ENCODE measurements around the gene NXPE4.
"Not testable (repeated sequence)": the region's sequence is repeated elsewhere in the genome, so short reads cannot be mapped to it uniquely, and the experiment has no call there.

Gene NXPE4

DNA sequence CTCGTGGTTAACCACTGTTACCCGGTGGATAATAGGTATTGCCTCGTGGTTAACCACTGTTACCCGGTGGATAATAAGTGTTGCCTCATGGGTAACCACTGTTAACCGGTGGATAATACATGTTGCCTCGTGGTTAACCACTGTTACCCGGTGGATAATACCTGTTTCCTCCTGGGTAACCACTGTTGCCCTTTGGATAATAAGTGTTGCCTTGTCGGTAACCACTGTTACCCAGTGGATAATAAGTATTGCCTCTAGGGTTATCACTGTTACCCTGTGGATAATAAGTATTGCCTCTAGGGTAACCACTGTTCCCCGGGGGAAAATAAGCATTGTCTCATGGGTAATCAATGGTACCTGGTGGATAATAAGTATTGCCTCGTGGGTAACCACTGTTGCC is 15.0 kb upstream of the NXPE4 start:
- DNase-seq (ENCODE audit: low read depth) = no peak

- DNase-seq (ENCODE audit: low read depth) = no peak
Observed at GRCh38 chr11:114609429-114609828, 13.8 kb upstream of the NXPE4 start.

DNA sequence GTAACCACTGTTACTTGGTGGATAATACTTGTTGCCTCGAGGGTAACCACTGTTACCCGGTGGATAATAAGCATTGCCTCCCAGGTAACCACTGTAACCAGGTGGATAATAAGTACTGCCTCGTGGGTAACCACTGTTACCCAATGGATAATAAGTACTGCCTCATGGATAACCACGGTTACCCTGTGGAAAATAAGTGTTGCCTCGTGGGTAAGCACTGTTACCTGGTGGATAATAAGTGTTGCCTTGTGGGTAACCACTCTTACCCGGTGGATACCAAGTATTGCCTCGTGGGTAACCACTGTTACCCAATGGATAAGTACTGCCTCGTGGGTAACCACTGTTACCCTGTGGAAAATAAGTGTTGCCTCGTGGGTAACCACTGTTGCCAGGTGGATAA is 13.0 kb upstream of the NXPE4 start:
- DNase-seq (ENCODE audit: low read depth) = not testable (repeated sequence)

DNA sequence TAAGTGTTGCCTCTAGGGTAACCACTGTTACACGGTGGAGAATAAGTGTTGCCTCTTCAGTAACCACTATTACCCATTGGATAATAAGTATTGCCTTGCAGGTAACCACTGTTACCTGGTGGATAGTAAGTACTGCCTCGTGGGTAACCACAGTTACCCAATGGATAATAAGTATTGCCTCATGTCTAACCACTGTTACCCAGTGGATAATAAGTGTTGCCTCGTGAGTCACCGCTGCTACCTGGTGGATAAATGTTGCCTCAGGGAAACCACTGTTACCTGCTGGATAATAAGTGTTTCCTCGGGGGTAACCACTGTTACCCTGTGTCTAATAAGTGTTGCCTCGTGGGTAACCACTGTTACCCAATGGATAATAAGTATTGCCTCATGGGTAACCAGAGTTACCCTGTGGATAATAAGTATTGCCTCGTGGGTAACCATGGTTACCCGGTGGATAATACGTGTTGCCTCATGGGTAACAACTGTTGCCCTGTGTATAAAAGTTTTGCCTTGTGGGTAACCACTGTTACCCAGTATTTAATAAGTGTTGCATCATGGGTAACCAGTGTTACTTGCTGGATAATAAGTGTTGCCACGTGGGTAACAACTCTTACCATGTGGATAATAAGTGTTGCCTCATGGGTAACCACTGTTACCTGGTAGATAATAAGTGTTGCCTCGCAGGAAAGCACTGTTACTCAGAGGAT is 12.3 kb upstream of the NXPE4 start:
- DNase-seq (ENCODE audit: low read depth) = no peak

- not testable (repeated sequence) for DNase-seq (ENCODE audit: low read depth)
Observed at GRCh38 chr11:114606802-114607075, 11.2 kb upstream of the NXPE4 start.

- DNase-seq (ENCODE audit: low read depth) = no peak
Observed at GRCh38 chr11:114606003-114606801, 10.6 kb upstream of the NXPE4 start.

DNA sequence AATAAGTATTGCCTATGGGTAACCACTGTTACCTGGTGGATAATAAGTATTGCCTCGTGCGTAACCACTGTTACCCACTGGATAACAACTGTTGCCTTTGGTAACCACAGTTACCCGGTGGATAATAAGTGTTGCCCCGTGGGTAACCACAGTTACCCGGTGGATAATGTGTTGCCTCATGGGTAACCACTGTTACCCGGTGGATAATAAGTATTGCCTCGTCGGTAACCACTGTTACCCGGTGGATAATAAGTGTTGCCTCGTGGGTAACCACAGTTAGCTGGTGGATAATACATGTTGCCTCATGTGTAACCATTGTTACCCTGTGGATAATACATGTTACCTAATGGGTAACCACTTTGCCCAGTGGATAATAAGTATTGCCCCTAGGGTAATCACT is 9.8 kb upstream of the NXPE4 start:
- no peak for DNase-seq (ENCODE audit: low read depth)

- no peak for DNase-seq (ENCODE audit: low read depth)
Observed at GRCh38 chr11:114604886-114605285, 9.3 kb upstream of the NXPE4 start.

DNA sequence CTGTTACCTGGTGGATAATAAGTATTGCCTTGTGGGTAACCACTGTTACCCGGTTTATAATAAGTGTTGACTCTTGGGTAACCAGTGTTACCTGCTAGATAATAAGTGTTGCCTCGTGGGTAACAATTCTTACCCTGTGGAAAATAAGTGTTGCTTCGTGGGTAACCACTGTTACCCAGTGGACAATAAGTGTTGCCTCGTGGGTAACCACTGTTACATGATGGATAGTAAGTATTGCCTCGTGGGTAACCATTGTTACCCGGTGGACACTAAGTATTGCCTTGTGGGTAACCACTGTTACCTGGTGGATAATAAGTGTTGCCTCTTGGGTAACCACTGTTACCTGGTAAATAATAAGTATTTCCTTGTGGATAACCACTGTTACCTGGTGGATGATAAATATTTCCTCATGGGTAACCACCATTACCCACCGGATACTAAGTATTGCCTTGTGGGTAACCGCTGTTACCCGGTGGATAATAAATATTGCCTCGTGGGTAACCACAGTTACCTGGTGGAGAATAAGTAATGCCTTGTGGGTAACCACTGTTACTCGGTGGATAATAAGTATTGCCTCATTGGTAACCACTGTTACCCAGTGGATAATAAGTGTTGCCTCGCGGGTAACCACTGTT is 8.7 kb upstream of the NXPE4 start:
- DNase-seq (ENCODE audit: low read depth) = no peak

DNA sequence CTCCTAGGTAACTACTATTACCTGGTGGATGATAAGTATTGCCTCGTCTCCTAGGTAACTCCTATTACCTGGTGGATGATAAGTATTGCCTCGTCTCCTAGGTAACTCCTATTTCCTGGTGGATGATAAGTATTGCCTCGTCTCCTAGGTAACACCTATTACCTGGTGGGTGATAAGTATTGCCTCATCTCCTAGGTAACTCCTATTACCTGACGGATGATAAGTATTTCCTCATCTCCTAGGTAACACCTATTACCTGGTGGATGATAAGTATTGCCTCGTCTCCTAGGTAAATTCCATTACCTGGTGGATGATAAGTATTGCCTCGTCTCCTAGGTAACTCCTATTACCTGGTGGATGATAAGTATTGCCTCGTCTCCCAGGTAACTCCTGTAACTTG is 7.6 kb upstream of the NXPE4 start:
- DNase-seq (ENCODE audit: low read depth) = not testable (repeated sequence)

GRCh38 chr11:114598461-114598860 is 2.9 kb upstream of the NXPE4 start:
- DNase-seq (ENCODE audit: low read depth) = no peak

DNA sequence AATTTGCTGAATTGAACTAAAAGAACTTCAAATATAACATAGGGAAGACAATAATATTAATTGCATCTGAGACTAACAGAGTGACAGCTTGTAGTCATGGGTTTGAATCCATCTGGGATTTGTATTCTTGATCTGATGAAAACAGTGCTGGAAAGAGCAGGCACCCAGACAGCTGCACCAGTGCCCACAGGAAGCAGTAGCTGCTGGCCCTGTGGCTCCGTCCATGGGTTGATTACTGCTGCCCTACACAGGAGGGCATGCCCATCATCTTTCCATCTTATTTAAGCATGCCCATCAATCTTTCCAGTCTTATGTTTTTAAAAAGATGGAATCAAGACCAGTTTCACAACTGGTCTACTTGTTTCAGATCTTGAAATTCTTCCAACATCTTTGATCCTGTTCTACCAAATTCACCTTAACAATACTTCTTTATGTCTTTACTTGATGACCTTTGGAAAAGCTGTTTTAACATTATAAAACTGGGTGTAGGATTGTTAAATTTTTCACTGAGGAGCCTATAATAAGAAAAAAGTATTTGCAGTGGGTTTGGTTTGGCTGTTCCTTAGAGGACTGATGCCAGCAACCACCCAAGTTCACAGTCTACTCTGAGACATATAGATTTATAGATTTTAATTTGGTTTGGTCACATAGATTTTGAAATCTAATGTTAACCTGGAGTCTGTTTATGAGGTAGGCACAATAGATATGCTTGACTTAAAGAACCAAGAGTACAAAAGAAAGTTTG is 761 bp upstream of the NXPE4 start:
- no peak for DNase-seq (ENCODE audit: low read depth)

DNA sequence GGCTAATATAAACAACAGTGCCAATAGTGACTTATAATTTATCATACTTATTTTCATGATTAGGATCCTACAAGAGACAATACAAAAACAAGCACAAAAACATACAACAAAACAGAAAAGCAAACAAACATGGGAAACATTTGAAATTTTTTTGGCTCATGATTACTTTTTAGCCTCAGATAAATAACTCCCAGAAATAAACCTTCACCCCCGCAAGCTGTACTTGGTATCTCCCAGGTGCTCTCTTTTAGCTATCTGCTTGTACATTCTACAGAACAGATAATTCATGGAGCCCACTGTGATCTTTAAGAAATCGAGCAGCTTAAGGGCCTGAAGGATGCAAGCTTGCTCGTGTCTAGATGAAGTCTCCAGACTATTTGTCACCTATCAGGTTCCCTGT is 883 bp downstream of the NXPE4 start:
- DNase-seq (ENCODE audit: low read depth) = no peak

DNA sequence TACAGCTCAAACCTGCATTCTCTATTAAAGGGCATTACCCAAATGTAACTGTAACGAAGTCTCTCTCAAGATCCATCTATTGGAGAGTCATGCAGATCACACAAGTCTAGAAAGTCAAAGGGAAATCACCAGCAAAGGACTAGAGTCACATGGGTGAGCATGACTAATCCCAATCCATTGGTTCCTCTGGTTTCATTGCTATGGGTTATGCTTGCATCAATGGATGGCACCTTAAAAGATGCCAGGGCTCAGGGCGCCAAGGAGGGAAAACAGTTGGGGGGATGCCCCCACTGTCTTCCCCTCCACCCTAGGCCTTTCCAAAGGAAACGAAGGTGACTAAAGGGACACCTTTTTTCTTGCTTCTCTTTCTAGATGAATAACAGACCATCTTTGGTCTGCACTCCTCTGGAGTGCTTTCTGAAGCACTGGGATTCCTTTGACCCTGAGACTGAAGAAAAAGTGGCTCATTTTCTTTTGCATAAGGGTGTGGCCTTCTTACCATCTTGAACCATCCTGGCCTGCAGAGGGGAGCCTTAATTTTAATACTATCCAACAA is 8.1 kb downstream of the NXPE4 start:
- no peak for DNase-seq (ENCODE audit: low read depth)

- no peak for DNase-seq (ENCODE audit: low read depth)
Observed at GRCh38 chr11:114586797-114587196, 8.8 kb downstream of the NXPE4 start.

GRCh38 chr11:114571712-114572111 is 23.9 kb downstream of the NXPE4 start:
- no peak for DNase-seq (ENCODE audit: low read depth)

GRCh38 chr11:114569801-114570200 is 25.8 kb downstream of the NXPE4 start:
- DNase-seq (ENCODE audit: low read depth) = no peak

DNA sequence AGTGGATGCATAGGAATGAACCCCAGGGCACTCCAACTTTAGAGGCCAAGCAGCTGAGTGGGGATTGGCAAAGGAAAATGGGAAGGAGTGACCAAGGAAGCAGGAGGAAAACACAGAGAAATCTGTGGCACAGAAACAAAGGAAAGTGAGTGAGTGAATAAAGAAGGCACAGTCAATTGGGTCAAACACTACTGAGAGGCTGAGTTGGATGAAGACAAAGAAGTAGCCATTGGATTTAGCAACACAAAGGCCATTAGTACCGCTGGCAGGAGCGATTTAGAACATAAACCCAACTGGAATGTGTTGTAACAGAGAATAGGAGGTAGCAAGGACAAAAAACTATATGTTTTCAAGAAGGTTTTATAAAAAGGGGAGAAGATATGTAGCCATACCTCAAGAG is 29.3 kb downstream of the NXPE4 start:
- no peak for DNase-seq (ENCODE audit: low read depth)

GRCh38 chr11:114564831-114565230 is 30.8 kb downstream of the NXPE4 start:
- DNase-seq (ENCODE audit: low read depth) = no peak

DNA sequence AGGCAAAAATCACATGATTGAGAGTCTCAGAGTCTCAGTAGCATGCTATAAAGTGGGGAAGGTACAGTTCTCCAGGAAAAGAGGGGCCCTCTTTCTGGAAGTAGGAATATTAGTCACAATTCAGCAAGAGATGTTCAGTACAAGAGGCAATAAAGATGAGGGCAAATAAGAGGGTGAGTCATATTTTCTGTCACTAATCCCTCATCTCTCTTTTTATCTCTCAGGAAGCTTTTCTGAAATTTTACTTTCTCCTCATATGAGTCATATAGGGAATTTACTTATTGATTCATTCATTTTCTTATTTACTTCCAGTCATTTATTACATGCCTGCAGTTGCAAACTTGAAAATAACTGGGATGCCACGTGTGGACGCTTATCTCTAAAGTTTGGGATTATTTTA is 32.5 kb downstream of the NXPE4 start:
- no peak for DNase-seq (ENCODE audit: low read depth)

GRCh38 chr11:114562166-114562916 is 33.2 kb downstream of the NXPE4 start:
- no peak for DNase-seq (ENCODE audit: low read depth)
